Ascending aorta (tissue), 2 donors: ENCODE results near the gene CAMK2G. TPM values are rescaled to one million over a fixed set of nuclear protein-coding genes. Genes with fewer than 3 reads are reported as not detected.

ENCODE experiments used
- DNase-seq, 2 donors: peaks; one replicate each; pipeline ENCODE4 v3.0.0-alpha.2; 2019; ENCODE audit warnings: low spot score in 2 of 2
- H3K27ac ChIP-seq, 2 donors: fragments of 200-600 bp; sonication (generic); one replicate each; pipeline ENCODE4 v1.5.1; 2016 to 2017; ENCODE audit warnings: mild to moderate bottlenecking in 1 of 2
- H3K27me3 ChIP-seq: fragments of 200-600 bp; sonication (generic); one replicate; pipeline ENCODE4 v1.5.1; 2017
- H3K36me3 ChIP-seq, 2 donors: fragments of 200-600 bp; sonication (generic); one replicate each; pipeline ENCODE4 v1.5.1; 2016
- H3K4me1 ChIP-seq, 2 donors: fragments of 200-600 bp; sonication (generic); one replicate each; pipeline ENCODE4 v1.5.1; 2016 to 2017; ENCODE audit warnings: mild to moderate bottlenecking in 1 of 2
- H3K4me3 ChIP-seq, 2 donors: fragments of 200-600 bp; sonication (generic); one replicate each; pipeline ENCODE4 v1.5.1; 2016 to 2017; ENCODE audit warnings: mild to moderate bottlenecking in 1 of 2
- H3K9me3 ChIP-seq, 2 donors: fragments of 200-600 bp; sonication (generic); one replicate each; pipeline ENCODE4 v1.5.1; 2016
- intact Hi-C: fragments of 100-400 bp; cut with DNase I; formaldehyde crosslinking; loops from one replicate; pipeline ENCODE4 v1.15.1; 2023
- total RNA-seq: library from RNA; depleted of rRNA; stranded (reverse); fragments of >200 nt; gene quantifications from one replicate; pipeline ENCODE4 v1.1.0, GENCODE V29; 2016
- TF ChIP-seq, protein P1 (sequence below), 3 experiments: fragments of 200-600 bp in 2 of 3; fragments of 450-650 bp in 1 of 3; sonication (generic) in 2 of 3; IDR thresholded peaks; one replicate each; pipeline ENCODE4 v1.5.1; 2016 to 2019; ENCODE audit warnings: antibody characterized with exemption in 3 of 3, mild to moderate bottlenecking in 1 of 3, moderate library complexity in 1 of 3

CAMK2G gene
- total RNA-seq, 1 donor from 2014 or later, result 60.3 TPM

DNA sequence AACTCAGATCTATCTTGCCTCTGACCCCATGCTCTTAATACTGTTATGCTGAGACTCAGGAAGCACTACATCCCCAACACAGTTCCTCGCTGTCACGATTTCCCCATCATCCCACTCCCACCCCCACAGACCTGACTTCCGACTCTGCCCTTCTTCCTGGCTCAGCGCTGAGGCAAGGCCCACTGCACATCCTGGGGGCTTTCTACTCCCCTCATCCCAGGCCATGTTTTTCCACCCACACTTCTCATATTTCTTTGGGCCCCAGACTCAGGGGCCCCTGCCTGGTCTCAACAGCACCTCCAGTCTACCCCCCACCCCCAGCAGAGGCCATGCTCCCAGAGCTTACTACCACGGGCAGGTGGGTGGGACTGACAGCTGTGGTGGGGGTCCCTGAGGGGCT is 55.3 kb downstream of the CAMK2G start:
- Histone ChIP-seq H3K27me3 (no peaks in the 10 kb centered on the region), H3K27ac (peak overlapping the region; percentile 86 to 90), H3K9me3 (no peaks in the 10 kb centered on the region), H3K36me3 (peaks cover 52 to 76% of the 10 kb centered on the region in 2 donors), H3K4me3 (no peak overlapping the region), H3K4me1 (peaks cover 0 to 24% of the 10 kb centered on the region in 2 donors)
- intact Hi-C loops, result no loop called here
- TF ChIP-seq, protein P1, sequence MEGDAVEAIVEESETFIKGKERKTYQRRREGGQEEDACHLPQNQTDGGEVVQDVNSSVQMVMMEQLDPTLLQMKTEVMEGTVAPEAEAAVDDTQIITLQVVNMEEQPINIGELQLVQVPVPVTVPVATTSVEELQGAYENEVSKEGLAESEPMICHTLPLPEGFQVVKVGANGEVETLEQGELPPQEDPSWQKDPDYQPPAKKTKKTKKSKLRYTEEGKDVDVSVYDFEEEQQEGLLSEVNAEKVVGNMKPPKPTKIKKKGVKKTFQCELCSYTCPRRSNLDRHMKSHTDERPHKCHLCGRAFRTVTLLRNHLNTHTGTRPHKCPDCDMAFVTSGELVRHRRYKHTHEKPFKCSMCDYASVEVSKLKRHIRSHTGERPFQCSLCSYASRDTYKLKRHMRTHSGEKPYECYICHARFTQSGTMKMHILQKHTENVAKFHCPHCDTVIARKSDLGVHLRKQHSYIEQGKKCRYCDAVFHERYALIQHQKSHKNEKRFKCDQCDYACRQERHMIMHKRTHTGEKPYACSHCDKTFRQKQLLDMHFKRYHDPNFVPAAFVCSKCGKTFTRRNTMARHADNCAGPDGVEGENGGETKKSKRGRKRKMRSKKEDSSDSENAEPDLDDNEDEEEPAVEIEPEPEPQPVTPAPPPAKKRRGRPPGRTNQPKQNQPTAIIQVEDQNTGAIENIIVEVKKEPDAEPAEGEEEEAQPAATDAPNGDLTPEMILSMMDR (IDR thresholded peaks at IDR 0.05), result no peak
- no peak for DNase-seq

DNA sequence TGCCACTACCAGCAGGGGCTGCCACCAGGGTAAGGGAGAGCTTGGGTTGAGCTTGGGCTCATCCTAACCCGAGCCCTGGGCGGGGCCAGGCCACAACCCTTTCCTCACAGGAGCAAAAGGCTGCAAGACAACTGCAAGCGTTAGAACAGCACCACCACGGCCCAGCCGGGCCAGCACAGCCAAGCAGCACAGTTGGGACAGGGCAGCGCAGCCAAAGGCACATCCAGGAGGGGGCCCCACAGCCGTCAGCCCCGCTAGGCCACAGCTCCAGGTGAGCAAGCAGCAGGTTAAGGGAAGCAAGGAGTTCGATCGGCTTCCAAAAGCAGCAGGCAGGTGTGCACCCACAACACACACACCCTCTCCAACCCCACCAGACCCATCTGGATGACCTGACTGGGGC is 56.0 kb downstream of the CAMK2G start:
- Histone ChIP-seq H3K27me3 (no peaks in the 10 kb centered on the region), H3K4me1 (peaks cover 0 to 24% of the 10 kb centered on the region in 2 donors), H3K4me3 (no peak overlapping the region), H3K27ac (peak overlapping the region; percentile 86 to 90), H3K36me3 (peaks cover 54 to 72% of the 10 kb centered on the region in 2 donors), H3K9me3 (no peaks in the 10 kb centered on the region)
- intact Hi-C loops, result no loop called here
- DNase-seq, result no peak
- TF ChIP-seq, protein P1 (IDR thresholded peaks at IDR 0.05), result no peak

DNA sequence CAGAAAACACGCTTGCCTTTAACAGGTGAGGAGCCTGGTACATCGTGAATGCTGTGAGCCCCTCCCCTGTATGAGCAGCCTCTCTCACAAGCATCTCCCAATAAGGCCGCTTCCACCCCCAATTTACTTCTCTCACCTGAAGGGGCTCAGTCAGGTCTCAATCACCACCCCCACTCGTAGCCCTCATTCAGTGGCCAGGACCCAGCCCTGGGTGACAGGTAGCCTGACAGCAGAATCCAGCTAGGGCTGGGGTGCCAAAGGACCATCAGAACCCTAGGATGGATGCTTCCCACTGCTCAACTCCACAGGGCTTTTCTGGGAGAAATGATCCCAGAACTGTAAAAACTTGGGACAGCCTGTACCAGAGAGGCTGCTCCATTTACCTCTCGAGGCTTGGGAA is 56.5 kb downstream of the CAMK2G start:
- Histone ChIP-seq H3K36me3 (peaks cover 57 to 71% of the 10 kb centered on the region in 2 donors), H3K4me3 (no peak overlapping the region), H3K27ac (peak overlapping the region; percentile 86 to 90), H3K9me3 (no peaks in the 10 kb centered on the region), H3K27me3 (no peaks in the 10 kb centered on the region), H3K4me1 (peaks cover 0 to 24% of the 10 kb centered on the region in 2 donors)
- intact Hi-C loops, result no loop called here
- DNase-seq, result no peak
- TF ChIP-seq, protein P1 (IDR thresholded peaks at IDR 0.05), result no peak

DNA sequence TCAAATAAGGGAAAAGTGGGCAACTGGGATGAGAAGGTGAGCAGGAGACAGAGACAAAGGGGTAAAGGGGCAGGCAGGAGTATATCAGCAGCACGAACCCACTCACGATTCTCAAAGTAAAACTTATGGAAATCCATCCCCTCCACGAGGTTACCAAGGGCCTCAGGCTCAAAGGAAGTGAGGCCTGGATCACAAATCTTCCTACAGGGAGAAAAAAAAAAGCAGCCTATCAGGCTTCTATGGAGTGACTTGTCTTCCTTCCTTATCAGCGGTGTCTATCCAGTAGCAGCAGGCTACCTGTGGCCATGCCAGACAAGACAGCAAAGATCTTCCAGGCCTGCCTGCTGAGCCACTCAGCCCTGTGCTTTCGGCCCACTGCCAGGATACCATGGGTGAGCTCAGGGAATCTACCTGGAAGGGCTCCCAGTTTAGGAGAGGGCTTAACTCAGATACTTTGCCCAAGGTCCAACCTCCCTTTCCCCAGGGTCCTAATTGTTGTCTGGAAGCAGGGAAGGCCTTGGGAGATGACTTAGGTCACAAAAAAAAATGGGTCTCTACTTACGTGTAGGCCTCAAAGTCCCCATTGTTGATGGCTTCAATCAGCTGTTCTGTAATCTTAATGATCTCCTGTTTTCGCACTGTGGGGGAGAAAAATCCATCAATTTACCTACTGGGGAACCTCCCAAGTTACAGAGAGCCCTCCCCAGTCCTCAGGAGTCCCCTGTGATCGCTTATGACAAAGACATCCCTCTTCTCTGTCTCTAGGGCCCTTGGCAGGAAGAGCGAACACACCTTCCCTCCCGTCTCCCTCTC is 57.2 kb downstream of the CAMK2G start:
- Histone ChIP-seq H3K9me3 (no peaks in the 10 kb centered on the region), H3K4me3 (no peak overlapping the region), H3K27ac (peak overlapping the region; percentile 86 to 90), H3K4me1 (peaks cover 0 to 24% of the 10 kb centered on the region in 2 donors), H3K36me3 (peaks cover 59 to 67% of the 10 kb centered on the region in 2 donors), H3K27me3 (no peaks in the 10 kb centered on the region)
- intact Hi-C loops, result no loop called here
- TF ChIP-seq, protein P1 (IDR thresholded peaks at IDR 0.05), result no peak
- DNase-seq, result no peak

DNA sequence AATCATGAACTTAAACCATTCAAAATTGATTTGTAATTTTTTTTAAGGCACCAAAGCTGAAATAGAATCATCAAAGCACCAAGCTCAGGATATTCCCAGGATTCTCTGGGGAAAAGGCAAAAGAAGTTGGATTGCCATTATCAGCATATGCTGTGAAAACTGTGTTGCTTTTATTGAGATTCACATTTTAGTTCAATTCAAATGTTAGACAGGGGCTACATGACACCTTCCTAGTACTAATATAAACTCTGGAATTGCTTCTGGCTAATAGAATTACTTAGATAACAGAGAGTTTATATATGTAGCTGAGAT is 58.7 kb downstream of the CAMK2G start:
- intact Hi-C loops, result no loop called here
- DNase-seq, result no peak
- no peak overlapping the region for H3K4me3 ChIP-seq
- TF ChIP-seq, protein P1 (IDR thresholded peaks at IDR 0.05), result no peak
- no peaks in the 10 kb centered on the region for H3K9me3 ChIP-seq
- H3K27ac ChIP-seq, result peak overlapping the region; percentile 86 to 90
- peaks cover 49 to 54% of the 10 kb centered on the region in 2 donors for H3K36me3 ChIP-seq
- H3K27me3 ChIP-seq, result no peaks in the 10 kb centered on the region
- H3K4me1 ChIP-seq, result peaks cover under 1 to 24% of the 10 kb centered on the region in 2 donors
